Bronchus fibroblast of lung (primary cell): Measurements from ENCODE around the gene SMAP2. TPM values are rescaled to one million over a fixed set of nuclear protein-coding genes. Genes with fewer than 3 reads are reported as not detected.

Experiments used
- total RNA-seq: library from RNA; depleted of rRNA; stranded (reverse); fragments of >200 nt; gene quantifications from 2 replicates; pipeline ENCODE4 v1.2.3, GENCODE V29; 2015

Gene SMAP2
- 22.0 and 23.2 TPM in 2 replicates for total RNA-seq

GRCh38 chr1:40373323-40374283 lies at the start of gene SMAP2:
Gene SMAP2 (plus strand): TSS chr1:40373727. CDS start chr1:40374121, 394 bp downstream.

GRCh38 chr1:40449684-40450494 lies 76.4 kb downstream of the SMAP2 start, which contains the start of gene ZFP69B:
Gene ZFP69B (plus strand): TSS chr1:40450476. CDS start chr1:40450962, 486 bp downstream.

Other genes starting within 250 kb of the SMAP2 start
- 5.1 and 5.9 TPM in 2 replicates for gene RLF, start 212.3 kb upstream of the SMAP2 start, total RNA-seq
- not detected in 2 replicates for gene TMCO2, start 125.8 kb upstream of the SMAP2 start, total RNA-seq
- 29.3 and 34.8 TPM in 2 replicates for gene ZMPSTE24, start 115.5 kb upstream of the SMAP2 start, total RNA-seq
- 4.9 and 5.6 TPM in 2 replicates for gene COL9A2, start 56.4 kb upstream of the SMAP2 start, total RNA-seq
- gene ZFP69B, start 76.7 kb downstream of the SMAP2 start, total RNA-seq: 2.5 TPM in 2 replicates
- gene ZFP69, start 103.6 kb downstream of the SMAP2 start, total RNA-seq: 2.8 and 3.0 TPM in 2 replicates
- gene EXO5, start 135.0 kb downstream of the SMAP2 start, total RNA-seq: 8.0 and 10.3 TPM in 2 replicates
- 2.8 and 7.4 TPM in 2 replicates for gene ZNF684, start 157.9 kb downstream of the SMAP2 start, total RNA-seq